GM21390 (cell line): ENCODE data around the gene TXNDC17.
"Not testable (repeated sequence)": the region's sequence is repeated elsewhere in the genome, so short reads cannot be mapped to it uniquely, and the experiment has no call there.

Source experiments
- ATAC-seq: cut with Tn5 transposase; IDR thresholded peaks from one replicate; pipeline ENCODE4 v1.9.1; 2021; ENCODE audit not compliant: unreplicated experiment

TXNDC17 gene

DNA sequence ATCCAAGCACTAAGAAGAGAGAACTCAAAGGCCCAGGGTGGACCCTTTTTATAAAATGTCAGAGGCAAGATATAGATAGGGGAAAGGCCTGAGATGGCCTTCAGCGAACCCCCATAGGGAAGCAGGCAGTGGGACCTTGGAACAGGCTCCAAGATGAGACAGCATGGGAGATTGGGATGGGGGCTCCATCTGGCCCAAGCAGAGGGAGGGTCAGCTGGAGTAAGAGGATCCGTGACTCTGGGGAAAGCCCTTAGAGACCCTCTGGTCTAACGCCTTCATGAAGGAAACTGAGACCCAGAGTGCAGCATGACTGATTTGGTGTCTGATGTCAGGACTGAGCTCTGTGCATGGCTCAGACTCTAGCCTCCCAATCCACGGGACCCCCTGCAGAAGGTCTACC lies 41.5 kb downstream of the TXNDC17 start:
- no peak for ATAC-seq

DNA sequence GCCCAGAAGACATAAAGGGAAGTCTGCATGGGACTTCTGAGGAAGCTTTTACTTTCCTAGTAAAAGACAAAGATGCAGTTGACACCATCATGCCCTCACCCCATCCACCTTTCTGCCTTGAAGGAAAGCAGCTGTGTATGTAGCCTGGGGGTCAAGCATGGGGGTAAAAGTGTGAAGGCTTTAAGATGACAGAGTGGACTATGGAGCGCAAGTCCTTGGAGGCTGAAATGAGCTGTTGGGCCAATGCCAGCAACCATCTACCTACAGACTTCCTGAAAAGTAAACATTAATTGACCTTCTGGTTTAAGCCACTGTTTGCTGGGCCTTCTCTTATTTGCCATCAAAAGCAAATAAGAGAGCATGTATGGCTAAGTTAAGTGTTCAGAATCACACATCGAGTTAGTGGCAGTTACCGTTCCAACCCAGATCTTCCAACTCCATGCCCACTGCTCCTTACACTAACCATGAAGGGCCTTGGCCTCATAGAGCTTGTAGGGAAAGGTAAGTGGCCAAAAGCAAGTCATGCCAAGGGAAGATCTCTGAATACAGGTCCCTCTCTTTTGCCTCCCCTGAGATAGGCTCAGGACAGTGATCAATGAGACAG lies 42.3 kb downstream of the TXNDC17 start:
- ATAC-seq: no peak

DNA sequence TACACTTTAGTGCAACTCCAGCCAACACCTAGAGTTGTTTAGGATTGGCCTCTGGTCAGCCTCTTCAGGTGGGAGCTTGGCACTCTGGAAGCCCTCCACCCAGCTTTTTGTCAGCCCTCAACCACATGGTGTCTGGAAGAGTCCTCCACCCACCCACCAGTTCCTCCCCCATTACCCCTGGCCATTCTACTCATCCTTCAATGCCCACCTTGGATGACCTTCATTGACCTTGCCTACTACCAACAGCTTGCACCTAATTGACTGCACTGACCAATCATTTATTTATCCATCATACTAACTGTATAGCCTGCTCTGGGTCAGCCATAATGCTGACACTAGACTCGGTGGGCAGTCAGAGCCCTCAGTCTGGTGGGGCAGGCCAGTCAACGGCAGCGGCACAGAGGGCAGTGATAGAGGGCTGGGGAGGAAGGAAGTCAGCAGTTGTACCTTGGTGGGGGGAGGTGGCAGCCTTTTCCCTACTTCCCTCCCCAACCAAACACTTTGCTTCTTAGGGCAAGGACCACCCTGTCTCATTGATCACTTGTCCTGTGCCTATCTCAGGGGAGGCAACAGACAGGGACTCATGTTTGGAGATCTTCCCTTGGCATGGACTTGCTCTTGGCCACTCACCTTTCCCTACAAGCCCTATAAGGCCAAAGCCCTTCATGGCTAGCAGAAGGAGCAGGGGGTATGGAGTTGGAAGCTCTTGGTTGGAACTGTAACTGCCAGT lies 43.0 kb downstream of the TXNDC17 start:
- no peak for ATAC-seq

GRCh38 chr17:6684460-6684783 lies 43.6 kb downstream of the TXNDC17 start:
- no peak for ATAC-seq

- no peak for ATAC-seq
Measured at GRCh38 chr17:6684881-6685767, 44.3 kb downstream of the TXNDC17 start.

GRCh38 chr17:6686026-6686425 lies 45.2 kb downstream of the TXNDC17 start:
- ATAC-seq: no peak

- ATAC-seq: no peak
Measured at GRCh38 chr17:6688944-6689343, 48.1 kb downstream of the TXNDC17 start.

DNA sequence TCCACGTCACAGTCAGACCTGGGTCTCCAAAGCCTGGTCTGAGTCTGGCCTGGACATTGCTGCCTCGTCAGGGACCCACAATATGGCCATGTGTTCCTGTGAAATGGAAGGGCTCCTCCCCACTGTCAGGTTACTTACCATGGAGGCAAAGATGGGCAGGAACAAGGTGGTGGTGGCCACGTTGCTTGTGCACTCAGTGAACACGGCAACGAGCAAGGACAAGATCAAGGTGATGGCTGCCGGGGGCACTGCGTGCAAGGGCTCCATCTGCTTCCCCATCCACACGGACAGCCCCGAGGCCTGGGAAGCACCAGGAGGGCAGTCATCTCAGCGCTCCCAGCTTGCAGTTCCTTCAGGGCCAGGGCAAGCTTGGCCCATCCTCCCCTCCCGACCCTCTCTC lies 49.8 kb downstream of the TXNDC17 start:
- ATAC-seq: no peak

- no peak for ATAC-seq
Measured at GRCh38 chr17:6691546-6691945, 50.7 kb downstream of the TXNDC17 start.

- not testable (repeated sequence) for ATAC-seq
Measured at GRCh38 chr17:6691958-6692357, 51.1 kb downstream of the TXNDC17 start.
